ENCODE results near the gene MAPK14. TPM values are rescaled to one million over a fixed set of nuclear protein-coding genes. Genes with fewer than 3 reads are reported as not detected.

The MAPK14 gene
- total and polyA plus RNA-seq, 9 of the 15 experiments (the other 6 are each of a cell fraction or from before 2014, with no cell fraction given): 8.8 to 62.7 (median 35.5) TPM

DNA sequence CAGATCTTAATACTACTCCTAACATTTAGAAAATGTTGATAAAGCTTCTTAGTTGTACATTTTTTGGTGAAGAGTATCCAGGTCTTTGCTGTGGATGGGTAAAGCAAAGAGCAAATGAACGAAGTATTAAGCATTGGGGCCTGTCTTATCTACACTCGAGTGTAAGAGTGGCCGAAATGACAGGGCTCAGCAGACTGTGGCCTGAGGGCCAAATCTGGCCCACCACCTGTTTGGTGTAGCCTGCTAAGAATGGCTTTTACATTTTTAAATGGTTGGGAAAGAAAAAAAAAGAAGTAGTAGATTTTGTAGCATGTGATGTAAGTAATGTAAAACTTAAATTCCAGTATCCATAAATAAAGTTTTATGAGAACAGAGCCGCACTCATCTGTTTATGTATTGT, 83.3 kb downstream of the MAPK14 start (continued):
- TF ChIP-seq ARHGAP35 (IDR thresholded peaks at IDR 0.05; ENCODE audit: partially characterized antibody): no peak
- TF ChIP-seq CBX5 (IDR thresholded peaks at IDR 0.05; ENCODE audit: borderline replicate concordance, low read depth): no peak
- no peak for TF ChIP-seq SMARCA5 (IDR thresholded peaks at IDR 0.05)
- no peak for TF ChIP-seq SOX6 (IDR thresholded peaks at IDR 0.05)
- no peak for TF ChIP-seq DDX20 (tag; IDR thresholded peaks at IDR 0.05; ENCODE audit: low read depth)
- no peak for TF ChIP-seq EWSR1 (IDR thresholded peaks at IDR 0.05; ENCODE audit: borderline replicate concordance, low read depth, partially characterized antibody)
- TF ChIP-seq SRSF7 (optimal IDR thresholded peaks at IDR 0.05; ENCODE audit: low read depth, low read length): no peak
- no peak for TF ChIP-seq SIN3B (IDR thresholded peaks at IDR 0.05; ENCODE audit: low read depth)
- TF ChIP-seq, protein P1, sequence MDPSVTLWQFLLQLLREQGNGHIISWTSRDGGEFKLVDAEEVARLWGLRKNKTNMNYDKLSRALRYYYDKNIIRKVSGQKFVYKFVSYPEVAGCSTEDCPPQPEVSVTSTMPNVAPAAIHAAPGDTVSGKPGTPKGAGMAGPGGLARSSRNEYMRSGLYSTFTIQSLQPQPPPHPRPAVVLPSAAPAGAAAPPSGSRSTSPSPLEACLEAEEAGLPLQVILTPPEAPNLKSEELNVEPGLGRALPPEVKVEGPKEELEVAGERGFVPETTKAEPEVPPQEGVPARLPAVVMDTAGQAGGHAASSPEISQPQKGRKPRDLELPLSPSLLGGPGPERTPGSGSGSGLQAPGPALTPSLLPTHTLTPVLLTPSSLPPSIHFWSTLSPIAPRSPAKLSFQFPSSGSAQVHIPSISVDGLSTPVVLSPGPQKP (CRISPR knock-in tag; IDR thresholded peaks at IDR 0.05): no peak
- TF ChIP-seq, protein P2, sequence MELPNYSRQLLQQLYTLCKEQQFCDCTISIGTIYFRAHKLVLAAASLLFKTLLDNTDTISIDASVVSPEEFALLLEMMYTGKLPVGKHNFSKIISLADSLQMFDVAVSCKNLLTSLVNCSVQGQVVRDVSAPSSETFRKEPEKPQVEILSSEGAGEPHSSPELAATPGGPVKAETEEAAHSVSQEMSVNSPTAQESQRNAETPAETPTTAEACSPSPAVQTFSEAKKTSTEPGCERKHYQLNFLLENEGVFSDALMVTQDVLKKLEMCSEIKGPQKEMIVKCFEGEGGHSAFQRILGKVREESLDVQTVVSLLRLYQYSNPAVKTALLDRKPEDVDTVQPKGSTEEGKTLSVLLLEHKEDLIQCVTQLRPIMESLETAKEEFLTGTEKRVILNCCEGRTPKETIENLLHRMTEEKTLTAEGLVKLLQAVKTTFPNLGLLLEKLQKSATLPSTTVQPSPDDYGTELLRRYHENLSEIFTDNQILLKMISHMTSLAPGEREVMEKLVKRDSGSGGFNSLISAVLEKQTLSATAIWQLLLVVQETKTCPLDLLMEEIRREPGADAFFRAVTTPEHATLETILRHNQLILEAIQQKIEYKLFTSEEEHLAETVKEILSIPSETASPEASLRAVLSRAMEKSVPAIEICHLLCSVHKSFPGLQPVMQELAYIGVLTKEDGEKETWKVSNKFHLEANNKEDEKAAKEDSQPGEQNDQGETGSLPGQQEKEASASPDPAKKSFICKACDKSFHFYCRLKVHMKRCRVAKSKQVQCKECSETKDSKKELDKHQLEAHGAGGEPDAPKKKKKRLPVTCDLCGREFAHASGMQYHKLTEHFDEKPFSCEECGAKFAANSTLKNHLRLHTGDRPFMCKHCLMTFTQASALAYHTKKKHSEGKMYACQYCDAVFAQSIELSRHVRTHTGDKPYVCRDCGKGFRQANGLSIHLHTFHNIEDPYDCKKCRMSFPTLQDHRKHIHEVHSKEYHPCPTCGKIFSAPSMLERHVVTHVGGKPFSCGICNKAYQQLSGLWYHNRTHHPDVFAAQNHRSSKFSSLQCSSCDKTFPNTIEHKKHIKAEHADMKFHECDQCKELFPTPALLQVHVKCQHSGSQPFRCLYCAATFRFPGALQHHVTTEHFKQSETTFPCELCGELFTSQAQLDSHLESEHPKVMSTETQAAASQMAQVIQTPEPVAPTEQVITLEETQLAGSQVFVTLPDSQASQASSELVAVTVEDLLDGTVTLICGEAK (IDR thresholded peaks at IDR 0.05): 0 out of 2 replicates have a peak, but pooled peaks have one; percentile 35
- TF ChIP-seq, protein P2 (CRISPR knock-in tag; IDR thresholded peaks at IDR 0.05): no peak
- TF ChIP-seq TAL1 (IDR thresholded peaks at IDR 0.05): peak; percentile 34; the same call in 1 of the 2 replicates
- TF ChIP-seq TCF3 (CRISPR knock-in tag; IDR thresholded peaks at IDR 0.05): peak; percentile 49
- TF ChIP-seq, protein P3, sequence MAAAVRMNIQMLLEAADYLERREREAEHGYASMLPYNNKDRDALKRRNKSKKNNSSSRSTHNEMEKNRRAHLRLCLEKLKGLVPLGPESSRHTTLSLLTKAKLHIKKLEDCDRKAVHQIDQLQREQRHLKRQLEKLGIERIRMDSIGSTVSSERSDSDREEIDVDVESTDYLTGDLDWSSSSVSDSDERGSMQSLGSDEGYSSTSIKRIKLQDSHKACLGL (CRISPR knock-in tag; IDR thresholded peaks at IDR 0.05; ENCODE audit: borderline replicate concordance, poor library complexity, severe bottlenecking): no peak
- TF ChIP-seq, protein P4, sequence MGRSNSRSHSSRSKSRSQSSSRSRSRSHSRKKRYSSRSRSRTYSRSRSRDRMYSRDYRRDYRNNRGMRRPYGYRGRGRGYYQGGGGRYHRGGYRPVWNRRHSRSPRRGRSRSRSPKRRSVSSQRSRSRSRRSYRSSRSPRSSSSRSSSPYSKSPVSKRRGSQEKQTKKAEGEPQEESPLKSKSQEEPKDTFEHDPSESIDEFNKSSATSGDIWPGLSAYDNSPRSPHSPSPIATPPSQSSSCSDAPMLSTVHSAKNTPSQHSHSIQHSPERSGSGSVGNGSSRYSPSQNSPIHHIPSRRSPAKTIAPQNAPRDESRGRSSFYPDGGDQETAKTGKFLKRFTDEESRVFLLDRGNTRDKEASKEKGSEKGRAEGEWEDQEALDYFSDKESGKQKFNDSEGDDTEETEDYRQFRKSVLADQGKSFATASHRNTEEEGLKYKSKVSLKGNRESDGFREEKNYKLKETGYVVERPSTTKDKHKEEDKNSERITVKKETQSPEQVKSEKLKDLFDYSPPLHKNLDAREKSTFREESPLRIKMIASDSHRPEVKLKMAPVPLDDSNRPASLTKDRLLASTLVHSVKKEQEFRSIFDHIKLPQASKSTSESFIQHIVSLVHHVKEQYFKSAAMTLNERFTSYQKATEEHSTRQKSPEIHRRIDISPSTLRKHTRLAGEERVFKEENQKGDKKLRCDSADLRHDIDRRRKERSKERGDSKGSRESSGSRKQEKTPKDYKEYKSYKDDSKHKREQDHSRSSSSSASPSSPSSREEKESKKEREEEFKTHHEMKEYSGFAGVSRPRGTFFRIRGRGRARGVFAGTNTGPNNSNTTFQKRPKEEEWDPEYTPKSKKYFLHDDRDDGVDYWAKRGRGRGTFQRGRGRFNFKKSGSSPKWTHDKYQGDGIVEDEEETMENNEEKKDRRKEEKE (IDR thresholded peaks at IDR 0.05; ENCODE audit: borderline replicate concordance in 1 of 2, control insufficient read depth in 1 of 2, low read depth in 2 of 2, low read length in 1 of 2): no peak
